ENCODE results near the gene CEP350.

Gene CEP350

DNA sequence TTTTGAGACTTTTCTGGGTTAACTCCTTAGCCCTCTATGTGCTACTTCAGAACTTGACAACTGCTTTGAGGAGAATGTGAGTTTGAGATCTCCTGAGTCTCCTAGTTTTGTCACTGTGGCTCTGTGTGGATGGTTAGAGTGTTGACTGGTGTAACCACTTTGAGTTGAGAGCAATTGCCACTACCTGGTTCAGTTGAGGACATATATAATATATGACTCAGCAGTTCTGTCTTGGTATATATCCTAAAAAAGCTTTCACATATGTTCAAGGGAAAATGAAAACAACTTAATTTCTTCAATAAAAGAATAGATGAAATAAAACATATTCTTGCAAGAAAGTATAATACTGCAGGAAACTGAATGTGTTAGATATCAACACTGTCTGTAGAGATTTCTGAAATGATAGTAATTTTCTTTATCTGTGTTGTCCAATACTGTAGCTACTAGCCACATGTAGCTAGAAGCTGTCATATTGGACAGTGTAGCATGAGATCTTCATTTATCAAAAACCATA, 103.3 kb downstream of the CEP350 start:
- DNase-seq (ENCODE audit: low read depth in 2 of 2) = no peak

GRCh38 chr1:180061019-180061418, 106.4 kb downstream of the CEP350 start:
- DNase-seq (ENCODE audit: low read depth in 2 of 2) = no peak

GRCh38 chr1:180062452-180062971, 107.9 kb downstream of the CEP350 start:
- DNase-seq (ENCODE audit: low read depth in 2 of 2) = no peak

DNA sequence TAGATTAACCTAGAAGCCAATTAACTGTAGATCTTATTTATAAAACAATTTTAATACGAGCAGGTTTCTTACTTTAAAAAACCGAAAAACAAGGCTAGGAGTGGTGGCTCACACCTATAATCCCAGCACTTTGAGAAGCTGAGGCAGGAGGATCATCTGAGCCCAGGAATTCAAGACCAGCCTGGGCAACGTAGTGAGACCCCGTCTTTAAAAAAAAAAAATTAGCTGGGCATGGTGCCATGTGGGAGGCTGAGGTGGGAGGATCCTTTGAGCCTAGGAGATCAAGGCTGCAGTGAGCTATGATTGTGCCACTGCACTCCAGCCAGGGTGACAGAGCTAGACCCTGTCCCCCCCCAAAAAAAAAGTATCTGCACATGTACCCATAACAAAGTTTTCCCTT, 110.8 kb downstream of the CEP350 start:
- DNase-seq (ENCODE audit: low read depth in 2 of 2) = no peak

DNA sequence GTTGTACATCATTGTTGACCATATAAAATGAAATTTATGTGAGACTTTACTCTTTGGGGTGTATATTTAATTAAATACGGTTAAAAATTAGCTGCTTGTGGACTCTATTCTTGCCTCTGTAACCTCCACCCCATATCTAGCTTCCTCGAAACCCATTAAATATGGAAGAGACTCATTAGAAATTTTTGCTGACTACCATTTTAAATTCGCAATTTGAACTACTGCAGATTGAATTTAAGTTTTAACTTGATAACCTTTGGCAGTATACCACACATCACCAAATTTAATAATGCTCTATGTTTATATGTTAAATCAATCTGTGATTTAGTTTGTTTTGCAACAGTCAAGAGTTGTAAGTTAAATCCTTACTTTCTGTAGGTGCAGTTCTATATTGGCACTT, 111.5 kb downstream of the CEP350 start:
- no peak for DNase-seq (ENCODE audit: low read depth in 2 of 2)

DNA sequence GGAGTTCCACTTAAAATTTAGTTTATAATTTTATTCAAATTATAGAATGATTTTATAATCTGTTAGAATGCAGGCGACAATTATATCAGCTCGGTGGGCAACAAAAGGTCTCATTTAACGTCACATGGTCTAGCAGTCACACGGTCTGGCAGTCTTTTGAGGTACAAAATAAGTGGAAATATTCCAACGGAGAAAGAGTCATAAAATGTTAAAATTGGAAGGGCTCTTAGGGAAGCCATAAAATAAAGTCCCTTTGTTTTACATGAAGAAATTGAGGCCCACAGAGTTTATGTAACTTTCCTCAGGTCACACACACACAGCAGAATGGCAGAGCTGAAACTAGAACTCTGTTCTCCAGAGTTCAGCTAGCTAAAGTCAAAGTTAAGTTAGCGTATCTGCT, 115.7 kb downstream of the CEP350 start:
- DNase-seq (ENCODE audit: low read depth in 2 of 2) = no peak

DNA sequence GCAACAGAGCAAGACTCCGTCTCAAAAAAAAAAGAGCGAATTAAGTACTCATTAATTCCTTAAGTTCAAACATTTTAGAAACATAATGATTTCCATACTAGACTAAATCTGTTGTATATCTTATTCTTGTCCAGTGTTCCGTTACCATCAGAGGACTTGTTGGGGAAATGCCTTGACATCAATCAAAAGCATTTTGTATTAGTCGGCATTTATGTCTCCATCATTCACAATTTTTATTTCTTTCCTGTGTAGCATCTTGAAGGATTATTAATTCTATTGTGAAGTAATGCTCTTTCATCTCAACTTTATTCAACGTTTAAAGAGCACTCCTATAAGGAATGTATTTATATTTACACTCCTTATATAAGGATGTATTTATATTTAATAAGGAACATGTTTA, 117.1 kb downstream of the CEP350 start:
- no peak for DNase-seq (ENCODE audit: low read depth in 2 of 2)

DNA sequence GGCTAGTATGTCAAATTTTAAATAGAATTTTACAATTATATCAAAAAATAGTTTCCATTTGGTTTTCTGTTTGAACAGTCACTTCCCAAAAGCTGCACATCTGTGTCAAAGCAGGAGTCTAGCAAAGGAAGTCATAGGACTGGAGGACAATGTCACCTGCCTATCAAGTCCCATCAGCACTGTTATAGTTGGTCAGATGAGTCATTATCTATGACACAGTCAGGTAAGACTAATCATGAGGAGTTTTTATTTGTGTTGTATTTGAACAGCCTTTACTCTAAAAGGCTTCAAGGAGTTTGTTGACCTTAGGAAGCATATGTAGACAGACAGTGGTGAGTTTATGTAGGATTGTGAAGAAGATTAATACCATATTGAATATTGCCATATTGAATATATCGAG, 125.8 kb downstream of the CEP350 start:
- DNase-seq (ENCODE audit: low read depth in 2 of 2) = no peak

DNA sequence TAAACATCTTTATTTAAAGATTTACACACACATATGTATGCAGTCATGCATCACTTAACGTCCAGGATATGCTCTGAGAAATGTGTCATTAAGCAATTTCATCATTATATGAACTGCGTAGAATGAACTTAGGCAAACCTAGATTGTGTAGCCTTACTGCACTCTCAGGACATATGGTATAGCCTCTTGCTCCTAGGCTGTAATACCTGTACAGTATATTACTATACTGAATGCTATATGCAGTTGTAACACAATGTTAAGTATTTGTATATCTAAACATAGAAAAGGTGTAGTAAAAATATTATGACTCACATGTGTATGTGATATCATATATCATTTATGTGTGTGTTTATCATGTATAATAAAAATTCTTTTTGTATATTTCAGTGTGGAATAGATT, 126.9 kb downstream of the CEP350 start:
- no peak for DNase-seq (ENCODE audit: low read depth in 2 of 2)

DNA sequence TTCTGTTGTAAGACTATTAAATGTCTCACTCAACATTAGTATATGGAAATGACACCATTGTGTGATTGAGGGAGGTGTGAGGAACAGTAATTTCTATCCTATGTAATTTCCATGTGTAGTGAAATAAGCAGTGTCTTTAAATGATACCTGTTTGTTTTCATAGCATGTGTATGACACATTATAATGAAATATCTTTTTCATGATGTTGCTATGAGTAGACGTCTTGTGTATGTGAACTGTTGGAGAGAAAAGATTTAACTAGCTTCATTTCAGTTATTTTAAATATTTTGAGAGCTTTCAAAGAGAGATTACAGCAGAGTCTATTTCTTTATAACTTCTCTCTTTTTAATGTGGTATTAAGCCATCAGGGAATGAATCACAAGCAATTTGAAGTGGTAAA, 128.6 kb downstream of the CEP350 start:
- no peak for DNase-seq (ENCODE audit: low read depth in 2 of 2)

DNA sequence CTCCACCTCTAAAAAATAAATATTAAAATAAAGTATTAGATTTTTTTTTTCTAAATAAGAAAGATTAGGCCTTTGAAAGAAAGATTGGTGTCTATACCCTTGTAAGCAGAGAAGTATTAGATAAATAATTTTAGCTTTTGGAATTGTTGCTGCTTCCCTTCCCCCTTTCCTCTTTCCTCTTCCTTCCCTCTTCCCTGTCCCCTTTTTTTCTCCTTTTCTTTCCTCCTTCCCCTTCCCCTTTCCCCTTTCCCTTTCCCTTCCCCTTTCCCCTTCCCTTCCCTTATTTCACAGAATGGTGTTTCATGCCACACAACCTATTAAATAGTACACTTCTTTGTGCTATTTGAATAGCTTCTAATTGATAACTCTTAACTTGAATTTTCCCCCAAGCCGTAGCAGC, 130.3 kb downstream of the CEP350 start:
- DNase-seq (ENCODE audit: low read depth in 2 of 2) = no peak

GRCh38 chr1:180085331-180085730, 130.7 kb downstream of the CEP350 start:
- no peak for DNase-seq (ENCODE audit: low read depth in 2 of 2)

DNA sequence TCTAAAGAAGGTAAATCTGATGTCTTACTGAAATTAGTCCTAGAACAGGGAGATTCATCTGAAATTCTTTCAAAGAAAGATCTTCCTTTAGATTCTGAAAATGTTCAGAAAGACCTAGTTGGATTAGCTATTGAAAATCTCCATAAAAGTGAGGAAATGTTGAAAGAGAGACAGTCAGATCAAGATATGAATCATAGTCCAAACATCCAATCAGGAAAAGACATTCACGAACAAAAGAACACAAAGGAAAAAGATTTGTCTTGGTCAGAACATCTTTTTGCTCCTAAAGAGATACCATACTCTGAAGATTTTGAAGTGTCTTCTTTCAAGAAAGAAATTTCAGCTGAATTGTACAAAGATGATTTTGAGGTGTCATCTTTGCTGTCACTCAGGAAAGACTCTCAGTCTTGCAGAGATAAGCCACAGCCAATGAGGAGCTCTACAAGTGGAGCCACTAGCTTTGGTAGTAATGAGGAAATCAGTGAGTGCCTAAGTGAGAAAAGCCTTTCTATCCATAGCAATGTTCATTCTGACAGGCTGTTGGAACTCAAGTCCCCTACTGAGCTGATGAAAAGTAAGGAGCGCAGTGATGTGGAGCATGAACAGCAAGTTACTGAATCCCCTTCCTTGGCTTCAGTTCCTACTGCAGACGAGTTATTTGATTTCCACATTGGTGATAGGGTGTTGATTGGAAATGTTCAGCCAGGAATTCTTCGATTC, 138.5 kb downstream of the CEP350 start:
- no peak for DNase-seq (ENCODE audit: low read depth in 2 of 2)

DNA sequence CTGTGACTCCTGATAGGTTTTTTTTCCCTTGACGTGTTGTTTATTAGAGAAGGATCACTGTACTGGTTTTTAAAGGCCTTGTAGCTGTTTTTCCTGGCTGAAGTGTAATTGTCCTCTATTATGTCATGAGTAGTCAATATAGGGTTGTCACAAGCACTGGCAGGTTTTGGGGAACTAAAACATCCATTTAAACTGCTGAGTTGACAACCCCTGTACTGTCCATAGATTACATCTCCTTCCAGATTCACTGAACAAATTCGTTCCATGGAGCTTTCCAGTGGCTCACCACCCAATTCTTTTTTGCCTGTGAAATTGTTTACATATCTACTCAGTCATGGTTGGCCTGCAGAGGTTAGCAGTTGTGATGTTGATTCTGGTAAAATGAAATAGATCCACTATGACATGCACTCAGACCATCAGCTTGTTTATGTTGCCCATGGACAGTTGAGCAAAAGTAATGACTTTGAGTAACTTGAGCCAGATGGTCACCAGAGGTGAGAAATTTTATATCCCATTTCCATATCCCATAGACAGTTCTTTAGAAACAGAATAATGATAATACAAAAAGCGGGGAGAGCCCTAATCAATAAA, 140.2 kb downstream of the CEP350 start:
- no peak for DNase-seq (ENCODE audit: low read depth in 2 of 2)

- no peak for DNase-seq (ENCODE audit: low read depth in 2 of 2)
Measured at GRCh38 chr1:180096584-180097325, 142.1 kb downstream of the CEP350 start.

GRCh38 chr1:180097326-180097605, 142.7 kb downstream of the CEP350 start:
- DNase-seq (ENCODE audit: low read depth in 2 of 2) = no peak

DNA sequence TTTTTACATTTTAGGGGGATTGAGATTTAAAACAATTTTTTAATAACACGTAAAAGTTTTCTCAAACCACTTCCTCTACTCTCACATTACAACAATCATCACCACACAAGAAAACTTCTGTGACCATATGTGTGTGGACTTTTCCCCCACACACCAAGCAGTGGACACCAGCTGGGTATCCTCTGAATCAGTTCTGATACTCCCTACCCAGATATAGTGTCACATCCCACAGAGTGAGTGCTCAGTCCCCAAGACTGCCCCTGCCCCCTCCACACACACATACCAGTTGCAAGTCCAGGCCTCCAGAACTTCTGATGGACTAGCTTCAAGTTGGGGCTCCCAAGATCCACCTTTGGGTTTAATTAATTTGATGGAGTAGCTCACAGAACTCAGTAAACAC, 146.8 kb downstream of the CEP350 start:
- no peak for DNase-seq (ENCODE audit: low read depth in 2 of 2)

DNA sequence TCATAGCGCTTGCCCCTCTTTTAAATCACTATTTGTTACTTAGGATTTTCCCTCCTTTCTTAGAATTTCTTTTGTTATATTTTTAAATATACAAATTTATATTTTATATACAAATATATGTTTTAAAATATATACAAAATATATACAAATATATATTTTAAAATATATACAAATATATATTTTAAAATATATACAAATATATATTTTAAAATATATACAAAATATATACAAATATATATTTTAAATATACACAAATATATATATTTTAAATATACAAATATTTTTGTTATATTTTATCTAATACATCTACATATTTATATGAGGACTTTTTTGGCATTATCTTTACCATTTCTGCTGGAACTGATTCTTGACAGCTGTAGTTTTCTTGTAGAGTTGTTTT, 149.2 kb downstream of the CEP350 start:
- no peak for DNase-seq (ENCODE audit: low read depth in 2 of 2)

DNA sequence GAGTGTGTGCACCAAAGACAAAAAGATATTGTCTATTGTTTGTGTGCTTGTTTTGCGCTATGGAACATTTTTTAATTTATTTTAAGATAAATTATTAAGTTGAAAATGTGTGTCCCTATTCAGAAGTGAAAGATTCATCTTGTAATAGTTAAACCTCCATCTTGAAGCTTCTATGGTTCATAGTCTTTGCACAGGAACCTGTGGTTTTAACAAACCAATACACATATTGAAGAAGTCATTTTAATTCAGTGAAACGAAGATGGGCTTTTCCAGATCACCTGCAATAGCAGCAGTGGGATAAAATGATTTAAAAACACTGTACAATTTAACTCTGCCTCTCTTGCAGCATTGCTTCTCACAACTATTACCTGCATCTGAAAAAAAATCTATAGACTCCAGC, 157.5 kb downstream of the CEP350 start:
- no peak for DNase-seq (ENCODE audit: low read depth in 2 of 2)

DNA sequence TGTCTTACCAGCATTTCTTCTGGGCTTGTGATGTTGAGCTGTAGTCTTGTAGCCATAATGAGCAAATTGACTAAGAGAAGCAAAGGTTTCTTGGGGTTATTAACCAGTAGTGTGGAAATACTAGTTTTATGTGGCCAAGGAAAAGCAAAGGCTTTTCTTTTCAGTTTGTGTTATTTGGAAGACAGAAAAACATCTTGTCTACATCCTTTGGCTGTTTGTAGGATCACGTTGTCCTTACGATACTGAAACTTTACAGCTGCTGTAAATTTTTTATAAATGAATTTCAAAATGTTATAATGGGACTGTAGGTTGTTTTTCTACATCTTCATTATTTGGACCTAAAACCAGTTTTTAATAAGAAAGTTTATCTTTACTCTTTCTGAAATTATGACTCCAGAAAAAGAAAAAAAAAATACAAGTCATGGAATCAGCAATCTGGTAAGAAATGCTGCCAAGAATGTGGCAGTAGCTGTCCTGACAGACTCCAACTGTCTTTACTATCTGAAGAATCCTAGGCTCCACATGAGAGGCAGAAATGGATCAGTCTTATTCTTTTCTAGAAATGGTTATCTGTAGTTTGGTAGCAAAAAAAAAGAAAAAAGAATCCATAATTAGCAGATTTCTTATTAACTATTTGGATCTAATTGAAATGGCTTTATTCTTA, 158.5 kb downstream of the CEP350 start:
- no peak for DNase-seq (ENCODE audit: low read depth in 2 of 2)

DNA sequence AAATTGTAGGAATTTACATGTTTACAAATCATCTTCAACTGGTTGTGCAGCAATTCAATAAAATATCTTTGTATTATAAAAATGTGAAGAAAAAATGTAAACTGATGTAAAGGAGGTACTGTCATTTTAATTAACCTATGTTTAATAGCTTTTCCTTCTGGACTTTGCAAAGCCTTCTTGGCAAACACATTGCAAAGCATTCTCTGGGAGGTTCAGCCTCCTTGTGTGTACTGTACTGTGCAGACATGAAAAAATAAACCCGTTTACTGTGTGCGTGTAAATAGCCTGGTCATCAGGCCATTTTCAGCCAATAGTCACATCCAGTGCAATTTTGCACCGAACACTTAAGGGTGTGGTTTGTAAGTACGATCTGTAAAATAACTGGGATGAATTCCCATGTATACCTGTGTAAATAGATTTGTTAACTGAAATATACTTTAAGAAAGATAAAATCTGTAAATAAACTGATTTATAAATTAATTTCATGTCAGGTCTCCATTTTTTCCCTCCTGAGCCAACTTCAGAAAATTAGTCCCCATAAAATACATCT, 159.9 kb downstream of the CEP350 start:
- DNase-seq (ENCODE audit: low read depth in 2 of 2) = no peak

Data from activated CD4-positive, alpha-beta T cell treated with anti-CD3 and anti-CD28 coated beads for 24 hours (primary cell).